GM12892 (cell line): ENCODE results near the gene ELOVL2.

Experiments
- POLR2A ChIP-seq: IDR thresholded peaks from 2 replicates; pipeline ENCODE4 v1.6.1; 2011; ENCODE audit warnings: low read depth, low read length, control low read depth
- POLR2AphosphoS5 ChIP-seq: IDR thresholded peaks from 2 replicates; pipeline ENCODE4 v1.6.1; 2011; ENCODE audit warnings: low read depth, low read length, control low read depth
- TAF1 ChIP-seq: IDR thresholded peaks from 2 replicates; pipeline ENCODE4 v1.6.1; 2011; ENCODE audit warnings: low read depth, mild to moderate bottlenecking, control low read depth, low read length, borderline replicate concordance

GRCh38 chr6:10951675-10952282, 92.3 kb downstream of the ELOVL2 start:
- TF ChIP-seq POLR2A, result no peak
- no peak for TF ChIP-seq TAF1
- TF ChIP-seq POLR2AphosphoS5, result no peak
